Measurements from ENCODE around the gene ZCCHC18.

ZCCHC18 gene

GRCh38 chrX:104134583-104135261 is 22.4 kb downstream of the ZCCHC18 start:
- no peak overlapping the region for H3K9ac ChIP-seq (ENCODE audit: low read depth in 1 of 2, low read length in 2 of 2)

GRCh38 chrX:104135677-104136076 is 23.4 kb downstream of the ZCCHC18 start:
- peaks cover 2 to 4% of the 10 kb centered on the region in 2 donors for H3K36me3 ChIP-seq (ENCODE audit: control insufficient read depth in 1 of 2, insufficient read depth in 2 of 2, low read length in 2 of 2)
- H3K4me3 ChIP-seq (ENCODE audit: low read depth in 1 of 2, low read length in 2 of 2): no peak overlapping the region
- H3K9ac ChIP-seq (ENCODE audit: low read depth in 1 of 2, low read length in 2 of 2): no peak overlapping the region
- no peak overlapping the region for H3K27ac ChIP-seq (ENCODE audit: low read depth, low read length)
- no peaks in the 10 kb centered on the region for H3K27me3 ChIP-seq (ENCODE audit: control insufficient read depth in 1 of 2, insufficient read depth in 2 of 2, low read length in 2 of 2)
- no peaks in the 10 kb centered on the region for H3K9me3 ChIP-seq (ENCODE audit: control insufficient read depth in 1 of 2, low read length in 2 of 2)
- H3K4me1 ChIP-seq (ENCODE audit: control insufficient read depth in 1 of 2, insufficient read depth in 2 of 2, low read length in 2 of 2): peaks cover 3 to 4% of the 10 kb centered on the region in 2 donors

More at GRCh38 chrX:104134583-104135261, 22.4 kb downstream of the ZCCHC18 start:
- Histone ChIP-seq H3K27ac (ENCODE audit: low read depth, low read length) (no peak overlapping the region), H3K36me3 (ENCODE audit: control insufficient read depth in 1 of 2, insufficient read depth in 2 of 2, low read length in 2 of 2) (peaks cover 6 to 9% of the 10 kb centered on the region in 2 donors), H3K4me3 (ENCODE audit: low read depth in 1 of 2, low read length in 2 of 2) (no peak overlapping the region), H3K4me1 (ENCODE audit: control insufficient read depth in 1 of 2, insufficient read depth in 2 of 2, low read length in 2 of 2) (peaks cover 3 to 4% of the 10 kb centered on the region in 2 donors), H3K9me3 (ENCODE audit: control insufficient read depth in 1 of 2, low read length in 2 of 2) (no peaks in the 10 kb centered on the region), H3K27me3 (ENCODE audit: control insufficient read depth in 1 of 2, insufficient read depth in 2 of 2, low read length in 2 of 2) (no peaks in the 10 kb centered on the region)

- Histone ChIP-seq H3K4me3 (ENCODE audit: low read depth in 1 of 2, low read length in 2 of 2) (peak overlapping the region in 1 of 2 donors; percentile 40), H3K4me1 (ENCODE audit: control insufficient read depth in 1 of 2, insufficient read depth in 2 of 2, low read length in 2 of 2) (peaks cover 3 to 4% of the 10 kb centered on the region in 2 donors), H3K9ac (ENCODE audit: low read depth in 1 of 2, low read length in 2 of 2) (no peak overlapping the region), H3K27me3 (ENCODE audit: control insufficient read depth in 1 of 2, insufficient read depth in 2 of 2, low read length in 2 of 2) (no peaks in the 10 kb centered on the region), H3K9me3 (ENCODE audit: control insufficient read depth in 1 of 2, low read length in 2 of 2) (no peaks in the 10 kb centered on the region), H3K36me3 (ENCODE audit: control insufficient read depth in 1 of 2, insufficient read depth in 2 of 2, low read length in 2 of 2) (no peaks in the 10 kb centered on the region), H3K27ac (ENCODE audit: low read depth, low read length) (no peak overlapping the region)
Measured at GRCh38 chrX:104136241-104137019, 24.1 kb downstream of the ZCCHC18 start.

GRCh38 chrX:104137496-104137895 is 25.2 kb downstream of the ZCCHC18 start:
- Histone ChIP-seq H3K9me3 (ENCODE audit: control insufficient read depth in 1 of 2, low read length in 2 of 2) (no peaks in the 10 kb centered on the region), H3K4me1 (ENCODE audit: control insufficient read depth in 1 of 2, insufficient read depth in 2 of 2, low read length in 2 of 2) (peaks cover 3 to 4% of the 10 kb centered on the region in 2 donors), H3K9ac (ENCODE audit: low read depth in 1 of 2, low read length in 2 of 2) (no peak overlapping the region), H3K4me3 (ENCODE audit: low read depth in 1 of 2, low read length in 2 of 2) (no peak overlapping the region), H3K27ac (ENCODE audit: low read depth, low read length) (no peak overlapping the region), H3K36me3 (ENCODE audit: control insufficient read depth in 1 of 2, insufficient read depth in 2 of 2, low read length in 2 of 2) (no peaks in the 10 kb centered on the region), H3K27me3 (ENCODE audit: control insufficient read depth in 1 of 2, insufficient read depth in 2 of 2, low read length in 2 of 2) (no peaks in the 10 kb centered on the region)

- Histone ChIP-seq H3K27me3 (ENCODE audit: control insufficient read depth in 1 of 2, insufficient read depth in 2 of 2, low read length in 2 of 2) (no peaks in the 10 kb centered on the region), H3K36me3 (ENCODE audit: control insufficient read depth in 1 of 2, insufficient read depth in 2 of 2, low read length in 2 of 2) (no peaks in the 10 kb centered on the region), H3K9ac (ENCODE audit: low read depth in 1 of 2, low read length in 2 of 2) (no peak overlapping the region), H3K27ac (ENCODE audit: low read depth, low read length) (no peak overlapping the region), H3K4me3 (ENCODE audit: low read depth in 1 of 2, low read length in 2 of 2) (no peak overlapping the region), H3K9me3 (ENCODE audit: control insufficient read depth in 1 of 2, low read length in 2 of 2) (no peaks in the 10 kb centered on the region), H3K4me1 (ENCODE audit: control insufficient read depth in 1 of 2, insufficient read depth in 2 of 2, low read length in 2 of 2) (peaks cover 1 to 2% of the 10 kb centered on the region in 2 donors)
Measured at GRCh38 chrX:104141087-104141760, 28.9 kb downstream of the ZCCHC18 start.

- Histone ChIP-seq H3K4me1 (ENCODE audit: control insufficient read depth in 1 of 2, insufficient read depth in 2 of 2, low read length in 2 of 2) (no peaks in the 10 kb centered on the region), H3K36me3 (ENCODE audit: control insufficient read depth in 1 of 2, insufficient read depth in 2 of 2, low read length in 2 of 2) (no peaks in the 10 kb centered on the region), H3K27ac (ENCODE audit: low read depth, low read length) (no peak overlapping the region), H3K4me3 (ENCODE audit: low read depth in 1 of 2, low read length in 2 of 2) (no peak overlapping the region), H3K9me3 (ENCODE audit: control insufficient read depth in 1 of 2, low read length in 2 of 2) (no peaks in the 10 kb centered on the region), H3K9ac (ENCODE audit: low read depth in 1 of 2, low read length in 2 of 2) (no peak overlapping the region), H3K27me3 (ENCODE audit: control insufficient read depth in 1 of 2, insufficient read depth in 2 of 2, low read length in 2 of 2) (no peaks in the 10 kb centered on the region)
Measured at GRCh38 chrX:104151037-104151436, 38.7 kb downstream of the ZCCHC18 start.

GRCh38 chrX:104156630-104157529 is 44.6 kb downstream of the ZCCHC18 start, which contains the start of gene SLC25A53:
Gene SLC25A53 (minus strand): TSS chrX:104157009. CDS start chrX:104105257, 51,752 bp downstream.
- Histone ChIP-seq H3K27ac (ENCODE audit: low read depth, low read length) (peak within 1 kb of the TSS; percentile 88), H3K4me1 (ENCODE audit: control insufficient read depth in 1 of 2, insufficient read depth in 2 of 2, low read length in 2 of 2) (peaks cover 3 to 4% of the 10 kb centered on the region in 2 donors), H3K9ac (ENCODE audit: low read depth in 1 of 2, low read length in 2 of 2) (peak within 1 kb of the TSS; percentile 69 to 87), H3K4me3 (ENCODE audit: low read depth in 1 of 2, low read length in 2 of 2) (peak within 1 kb of the TSS; percentile 86 to 93), H3K36me3 (ENCODE audit: control insufficient read depth in 1 of 2, insufficient read depth in 2 of 2, low read length in 2 of 2) (no peaks in the 10 kb centered on the region), H3K9me3 (ENCODE audit: control insufficient read depth in 1 of 2, low read length in 2 of 2) (no peaks in the 10 kb centered on the region), H3K27me3 (ENCODE audit: control insufficient read depth in 1 of 2, insufficient read depth in 2 of 2, low read length in 2 of 2) (no peaks in the 10 kb centered on the region)

Measured in duodenal mucosa (tissue), 2 donors.